GM23338 (cell line): Measurements from ENCODE around the gene PTMA. TPM values are rescaled to one million over a fixed set of nuclear protein-coding genes. Genes with fewer than 3 reads are reported as not detected.

ENCODE experiments used
- ATAC-seq: fragments of 200-7000 bp; cut with Tn5 transposase; 3 replicates; pipeline ENCODE4 v1.9.1; 2020
- DNase-seq: peaks from one replicate; pipeline ENCODE4 v3.0.0-alpha.2; 2015; ENCODE audit warnings: low spot score
- H2AFZ ChIP-seq: fragments of 200-600 bp; sonication (generic); 2 replicates; pipeline ENCODE4 v1.8.0; 2016; ENCODE audit warnings: antibody characterized with exemption, mild to moderate bottlenecking, moderate library complexity
- H3F3A ChIP-seq: fragments of 200-600 bp; sonication (generic); replicated peaks from 2 replicates; pipeline ENCODE4 v1.8.0; 2017; ENCODE audit warnings: antibody characterized with exemption, mixed run types, low read depth
- H3K27ac ChIP-seq: fragments of 200-600 bp; sonication (generic); 2 replicates; pipeline ENCODE4 v1.6.1; 2016; ENCODE audit warnings: low read depth
- H3K27me3 ChIP-seq: fragments of 200-600 bp; sonication (generic); 2 replicates; pipeline ENCODE4 v1.8.0; 2016; ENCODE audit warnings: mild to moderate bottlenecking, mixed run types, moderate library complexity; ENCODE audit not compliant: insufficient read depth
- H3K36me3 ChIP-seq: fragments of 200-600 bp; sonication (generic); 2 replicates; pipeline ENCODE4 v1.8.0; 2016; ENCODE audit warnings: mild to moderate bottlenecking; ENCODE audit not compliant: insufficient read depth
- H3K4me1 ChIP-seq: fragments of 200-600 bp; sonication (generic); 2 replicates; pipeline ENCODE4 v1.8.0; 2016; ENCODE audit warnings: mild to moderate bottlenecking, moderate library complexity; ENCODE audit not compliant: insufficient read depth
- H3K4me2 ChIP-seq: fragments of 200-600 bp; sonication (generic); 2 replicates; pipeline ENCODE4 v1.7.1; 2017; ENCODE audit warnings: mixed run types
- H3K4me3 ChIP-seq: fragments of 200-600 bp; sonication (generic); 2 replicates; pipeline ENCODE4 v1.6.1; 2016; ENCODE audit warnings: mixed run types
- H3K79me2 ChIP-seq: fragments of 200-600 bp; sonication (generic); replicated peaks from 2 replicates; pipeline ENCODE4 v1.8.0; 2017; ENCODE audit warnings: mild to moderate bottlenecking; ENCODE audit not compliant: insufficient read depth
- H3K9me2 ChIP-seq: fragments of 200-600 bp; sonication (generic); 2 replicates; pipeline ENCODE4 v1.8.0; 2017; ENCODE audit not compliant: insufficient read depth
- H4K20me1 ChIP-seq: fragments of 200-600 bp; sonication (generic); replicated peaks from 2 replicates; pipeline ENCODE4 v1.8.0; 2017; ENCODE audit warnings: mild to moderate bottlenecking; ENCODE audit not compliant: insufficient read depth
- H3K27ac Mint-ChIP-seq: 2 replicates; pipeline ENCODE4 v1.8.0; 2020; ENCODE audit warnings: inconsistent platforms, mild to moderate bottlenecking, moderate library complexity, mixed read lengths
- H3K27me3 Mint-ChIP-seq: 3 replicates; pipeline ENCODE4 v1.8.0; 2022; ENCODE audit warnings: low read depth, mild to moderate bottlenecking, moderate library complexity, mixed read lengths, inconsistent platforms; ENCODE audit not compliant: insufficient read depth, poor library complexity
- H3K36me3 Mint-ChIP-seq: 3 replicates; pipeline ENCODE4 v1.8.0; 2021; ENCODE audit warnings: low read depth, mild to moderate bottlenecking, inconsistent platforms, moderate library complexity, mixed read lengths
- H3K4me1 Mint-ChIP-seq: 3 replicates; pipeline ENCODE4 v1.8.0; 2020; ENCODE audit warnings: mild to moderate bottlenecking, inconsistent platforms, mixed read lengths
- H3K4me3 Mint-ChIP-seq: 3 replicates; pipeline ENCODE4 v1.8.0; 2021; ENCODE audit warnings: moderate library complexity, mild to moderate bottlenecking, inconsistent platforms, mixed read lengths
- H3K9me3 Mint-ChIP-seq: 3 replicates; pipeline ENCODE4 v1.8.0; 2020; ENCODE audit warnings: moderate library complexity, mild to moderate bottlenecking, inconsistent platforms, mixed read lengths
- CREB1 ChIP-seq: fragments of 250-450 bp; sonication (Bioruptor Pico); IDR thresholded peaks from 2 replicates; pipeline ENCODE4 v1.5.0; 2020; ENCODE audit warnings: low read depth, mild to moderate bottlenecking, moderate library complexity
- EZH2 ChIP-seq: fragments of 200-600 bp; sonication (generic); IDR thresholded peaks from one replicate; pipeline ENCODE4 v1.8.0; 2017; ENCODE audit warnings: antibody characterized with exemption, mild to moderate bottlenecking, low read depth; ENCODE audit not compliant: unreplicated experiment
- EZH2phosphoT487 ChIP-seq: fragments of 200-600 bp; sonication (generic); IDR thresholded peaks from one replicate; pipeline ENCODE4 v1.8.1; 2018; ENCODE audit warnings: antibody characterized with exemption; ENCODE audit not compliant: unreplicated experiment
- JUNB ChIP-seq: IDR thresholded peaks from one replicate; pipeline ENCODE4 v1.6.1; 2016; ENCODE audit warnings: antibody characterized with exemption; ENCODE audit not compliant: unreplicated experiment
- NANOG ChIP-seq: IDR thresholded peaks from 2 replicates; pipeline ENCODE4 v1.6.1; 2016; ENCODE audit warnings: antibody characterized with exemption, borderline replicate concordance
- POLR2AphosphoS5 ChIP-seq: IDR thresholded peaks from 2 replicates; pipeline ENCODE4 v1.6.1; 2016; ENCODE audit warnings: antibody characterized with exemption, low read depth
- STAT1 ChIP-seq: IDR thresholded peaks from one replicate; pipeline ENCODE4 v1.6.1; 2016; ENCODE audit warnings: antibody characterized with exemption; ENCODE audit not compliant: unreplicated experiment
- ZNF114 ChIP-seq: fragments of 250-450 bp; sonication (Bioruptor Pico); IDR thresholded peaks from 2 replicates; pipeline ENCODE4 v1.5.0; 2020; ENCODE audit warnings: mild to moderate bottlenecking, moderate library complexity
- ZNF331 ChIP-seq: fragments of 250-450 bp; sonication (Bioruptor Pico); IDR thresholded peaks from 2 replicates; pipeline ENCODE4 v1.5.0; 2020; ENCODE audit warnings: low read depth, mild to moderate bottlenecking, moderate library complexity
- polyA plus RNA-seq: library from polyadenylated mRNA; unstranded; fragments of >200 nt; fragmentation: Nextera tagmentation; extraction: Ambion mirVana; gene quantifications from 2 replicates; pipeline ENCODE4 v1.2.1, GENCODE V29; 2016
- total RNA-seq: library from RNA; depleted of rRNA; stranded (reverse); fragments of >200 nt; shearing (Covaris generic); gene quantifications from 2 replicates; pipeline ENCODE4 v1.2.3, GENCODE V29; 2014
- TF ChIP-seq, protein P1 (sequence below): IDR thresholded peaks from one replicate; pipeline ENCODE4 v1.6.1; 2018; ENCODE audit warnings: antibody characterized with exemption; ENCODE audit not compliant: unreplicated experiment
- TF ChIP-seq, protein P2 (sequence below): IDR thresholded peaks from 2 replicates; pipeline ENCODE4 v1.6.1; 2016; ENCODE audit warnings: antibody characterized with exemption
- TF ChIP-seq, protein P3 (sequence below), 2 experiments: fragments of 200-600 bp in 1 of 2; sonication (generic) in 1 of 2; conservative IDR thresholded peaks; 2 replicates each; pipeline versions ENCODE4 v1.5.1 to v1.6.1; 2016 to 2017; ENCODE audit warnings: antibody characterized with exemption in 2 of 2, low read depth in 2 of 2, mild to moderate bottlenecking in 2 of 2, moderate library complexity in 1 of 2
- TF ChIP-seq, protein P4 (sequence below): fragments of 250-450 bp; sonication (Bioruptor Pico); IDR thresholded peaks from 2 replicates; pipeline ENCODE4 v1.5.0; 2020; ENCODE audit warnings: mild to moderate bottlenecking, moderate library complexity

Gene PTMA
- total and polyA plus RNA-seq, 2 experiments from 2014 or later, result 1,861 to 8,990 TPM

DNA sequence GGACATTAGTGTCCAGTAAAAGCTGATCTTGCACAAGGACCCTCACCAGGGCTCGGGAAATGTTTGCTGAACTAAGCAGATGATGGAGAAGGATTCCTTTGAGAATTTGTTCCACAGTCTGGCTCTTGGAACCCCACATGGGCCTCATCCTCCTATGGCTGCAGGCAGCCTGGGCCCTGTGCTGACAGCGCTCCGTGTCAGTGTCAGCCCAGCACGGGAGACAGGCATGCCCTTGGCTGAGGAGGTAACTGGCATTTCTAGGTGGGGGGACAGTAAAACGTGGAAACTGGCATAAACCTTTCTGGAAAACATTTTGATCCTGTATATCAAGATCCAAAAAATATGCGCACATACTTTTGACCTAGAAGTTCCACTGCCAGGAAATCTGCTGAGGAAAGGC is 10.5 kb downstream of the PTMA start:
- H3K9me3 Mint-ChIP-seq, result 0 out of 3 replicates have a peak, but pooled peaks cover 3% of the 10 kb centered on the region
- no peaks in the 10 kb centered on the region for H3K79me2 ChIP-seq
- H3K27me3 ChIP-seq, result no peaks in the 10 kb centered on the region
- DNase-seq, result no peak
- H3K4me3 Mint-ChIP-seq, result no peak overlapping the region
- H3K27me3 Mint-ChIP-seq, result peaks cover 24% of the 10 kb centered on the region
- H2AFZ ChIP-seq, result no peak overlapping the region
- no peak overlapping the region for H3K4me3 ChIP-seq
- no peaks in the 10 kb centered on the region for H4K20me1 ChIP-seq
- H3K4me2 ChIP-seq, result no peak overlapping the region
- H3K9me2 ChIP-seq, result no peaks in the 10 kb centered on the region
- H3F3A ChIP-seq, result peaks cover 13% of the 10 kb centered on the region
- H3K36me3 ChIP-seq, result no peaks in the 10 kb centered on the region
- peaks cover 23% of the 10 kb centered on the region for H3K4me1 Mint-ChIP-seq
- TF ChIP-seq NANOG, result no peak
- TF ChIP-seq JUNB, result no peak
- TF ChIP-seq CREB1, result no peak
- TF ChIP-seq POLR2AphosphoS5, result no peak
- TF ChIP-seq, protein P1, sequence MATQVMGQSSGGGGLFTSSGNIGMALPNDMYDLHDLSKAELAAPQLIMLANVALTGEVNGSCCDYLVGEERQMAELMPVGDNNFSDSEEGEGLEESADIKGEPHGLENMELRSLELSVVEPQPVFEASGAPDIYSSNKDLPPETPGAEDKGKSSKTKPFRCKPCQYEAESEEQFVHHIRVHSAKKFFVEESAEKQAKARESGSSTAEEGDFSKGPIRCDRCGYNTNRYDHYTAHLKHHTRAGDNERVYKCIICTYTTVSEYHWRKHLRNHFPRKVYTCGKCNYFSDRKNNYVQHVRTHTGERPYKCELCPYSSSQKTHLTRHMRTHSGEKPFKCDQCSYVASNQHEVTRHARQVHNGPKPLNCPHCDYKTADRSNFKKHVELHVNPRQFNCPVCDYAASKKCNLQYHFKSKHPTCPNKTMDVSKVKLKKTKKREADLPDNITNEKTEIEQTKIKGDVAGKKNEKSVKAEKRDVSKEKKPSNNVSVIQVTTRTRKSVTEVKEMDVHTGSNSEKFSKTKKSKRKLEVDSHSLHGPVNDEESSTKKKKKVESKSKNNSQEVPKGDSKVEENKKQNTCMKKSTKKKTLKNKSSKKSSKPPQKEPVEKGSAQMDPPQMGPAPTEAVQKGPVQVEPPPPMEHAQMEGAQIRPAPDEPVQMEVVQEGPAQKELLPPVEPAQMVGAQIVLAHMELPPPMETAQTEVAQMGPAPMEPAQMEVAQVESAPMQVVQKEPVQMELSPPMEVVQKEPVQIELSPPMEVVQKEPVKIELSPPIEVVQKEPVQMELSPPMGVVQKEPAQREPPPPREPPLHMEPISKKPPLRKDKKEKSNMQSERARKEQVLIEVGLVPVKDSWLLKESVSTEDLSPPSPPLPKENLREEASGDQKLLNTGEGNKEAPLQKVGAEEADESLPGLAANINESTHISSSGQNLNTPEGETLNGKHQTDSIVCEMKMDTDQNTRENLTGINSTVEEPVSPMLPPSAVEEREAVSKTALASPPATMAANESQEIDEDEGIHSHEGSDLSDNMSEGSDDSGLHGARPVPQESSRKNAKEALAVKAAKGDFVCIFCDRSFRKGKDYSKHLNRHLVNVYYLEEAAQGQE, result no peak
- TF ChIP-seq, protein P2, sequence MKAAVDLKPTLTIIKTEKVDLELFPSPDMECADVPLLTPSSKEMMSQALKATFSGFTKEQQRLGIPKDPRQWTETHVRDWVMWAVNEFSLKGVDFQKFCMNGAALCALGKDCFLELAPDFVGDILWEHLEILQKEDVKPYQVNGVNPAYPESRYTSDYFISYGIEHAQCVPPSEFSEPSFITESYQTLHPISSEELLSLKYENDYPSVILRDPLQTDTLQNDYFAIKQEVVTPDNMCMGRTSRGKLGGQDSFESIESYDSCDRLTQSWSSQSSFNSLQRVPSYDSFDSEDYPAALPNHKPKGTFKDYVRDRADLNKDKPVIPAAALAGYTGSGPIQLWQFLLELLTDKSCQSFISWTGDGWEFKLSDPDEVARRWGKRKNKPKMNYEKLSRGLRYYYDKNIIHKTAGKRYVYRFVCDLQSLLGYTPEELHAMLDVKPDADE, result no peak
- no peak for TF ChIP-seq ZNF114 (CRISPR knock-in tag)
- TF ChIP-seq, protein P3, sequence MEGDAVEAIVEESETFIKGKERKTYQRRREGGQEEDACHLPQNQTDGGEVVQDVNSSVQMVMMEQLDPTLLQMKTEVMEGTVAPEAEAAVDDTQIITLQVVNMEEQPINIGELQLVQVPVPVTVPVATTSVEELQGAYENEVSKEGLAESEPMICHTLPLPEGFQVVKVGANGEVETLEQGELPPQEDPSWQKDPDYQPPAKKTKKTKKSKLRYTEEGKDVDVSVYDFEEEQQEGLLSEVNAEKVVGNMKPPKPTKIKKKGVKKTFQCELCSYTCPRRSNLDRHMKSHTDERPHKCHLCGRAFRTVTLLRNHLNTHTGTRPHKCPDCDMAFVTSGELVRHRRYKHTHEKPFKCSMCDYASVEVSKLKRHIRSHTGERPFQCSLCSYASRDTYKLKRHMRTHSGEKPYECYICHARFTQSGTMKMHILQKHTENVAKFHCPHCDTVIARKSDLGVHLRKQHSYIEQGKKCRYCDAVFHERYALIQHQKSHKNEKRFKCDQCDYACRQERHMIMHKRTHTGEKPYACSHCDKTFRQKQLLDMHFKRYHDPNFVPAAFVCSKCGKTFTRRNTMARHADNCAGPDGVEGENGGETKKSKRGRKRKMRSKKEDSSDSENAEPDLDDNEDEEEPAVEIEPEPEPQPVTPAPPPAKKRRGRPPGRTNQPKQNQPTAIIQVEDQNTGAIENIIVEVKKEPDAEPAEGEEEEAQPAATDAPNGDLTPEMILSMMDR (conservative IDR thresholded peaks at IDR 0.05; ENCODE audit: low read depth in 2 of 2), result no peak
- no peak for TF ChIP-seq EZH2
- TF ChIP-seq, protein P4, sequence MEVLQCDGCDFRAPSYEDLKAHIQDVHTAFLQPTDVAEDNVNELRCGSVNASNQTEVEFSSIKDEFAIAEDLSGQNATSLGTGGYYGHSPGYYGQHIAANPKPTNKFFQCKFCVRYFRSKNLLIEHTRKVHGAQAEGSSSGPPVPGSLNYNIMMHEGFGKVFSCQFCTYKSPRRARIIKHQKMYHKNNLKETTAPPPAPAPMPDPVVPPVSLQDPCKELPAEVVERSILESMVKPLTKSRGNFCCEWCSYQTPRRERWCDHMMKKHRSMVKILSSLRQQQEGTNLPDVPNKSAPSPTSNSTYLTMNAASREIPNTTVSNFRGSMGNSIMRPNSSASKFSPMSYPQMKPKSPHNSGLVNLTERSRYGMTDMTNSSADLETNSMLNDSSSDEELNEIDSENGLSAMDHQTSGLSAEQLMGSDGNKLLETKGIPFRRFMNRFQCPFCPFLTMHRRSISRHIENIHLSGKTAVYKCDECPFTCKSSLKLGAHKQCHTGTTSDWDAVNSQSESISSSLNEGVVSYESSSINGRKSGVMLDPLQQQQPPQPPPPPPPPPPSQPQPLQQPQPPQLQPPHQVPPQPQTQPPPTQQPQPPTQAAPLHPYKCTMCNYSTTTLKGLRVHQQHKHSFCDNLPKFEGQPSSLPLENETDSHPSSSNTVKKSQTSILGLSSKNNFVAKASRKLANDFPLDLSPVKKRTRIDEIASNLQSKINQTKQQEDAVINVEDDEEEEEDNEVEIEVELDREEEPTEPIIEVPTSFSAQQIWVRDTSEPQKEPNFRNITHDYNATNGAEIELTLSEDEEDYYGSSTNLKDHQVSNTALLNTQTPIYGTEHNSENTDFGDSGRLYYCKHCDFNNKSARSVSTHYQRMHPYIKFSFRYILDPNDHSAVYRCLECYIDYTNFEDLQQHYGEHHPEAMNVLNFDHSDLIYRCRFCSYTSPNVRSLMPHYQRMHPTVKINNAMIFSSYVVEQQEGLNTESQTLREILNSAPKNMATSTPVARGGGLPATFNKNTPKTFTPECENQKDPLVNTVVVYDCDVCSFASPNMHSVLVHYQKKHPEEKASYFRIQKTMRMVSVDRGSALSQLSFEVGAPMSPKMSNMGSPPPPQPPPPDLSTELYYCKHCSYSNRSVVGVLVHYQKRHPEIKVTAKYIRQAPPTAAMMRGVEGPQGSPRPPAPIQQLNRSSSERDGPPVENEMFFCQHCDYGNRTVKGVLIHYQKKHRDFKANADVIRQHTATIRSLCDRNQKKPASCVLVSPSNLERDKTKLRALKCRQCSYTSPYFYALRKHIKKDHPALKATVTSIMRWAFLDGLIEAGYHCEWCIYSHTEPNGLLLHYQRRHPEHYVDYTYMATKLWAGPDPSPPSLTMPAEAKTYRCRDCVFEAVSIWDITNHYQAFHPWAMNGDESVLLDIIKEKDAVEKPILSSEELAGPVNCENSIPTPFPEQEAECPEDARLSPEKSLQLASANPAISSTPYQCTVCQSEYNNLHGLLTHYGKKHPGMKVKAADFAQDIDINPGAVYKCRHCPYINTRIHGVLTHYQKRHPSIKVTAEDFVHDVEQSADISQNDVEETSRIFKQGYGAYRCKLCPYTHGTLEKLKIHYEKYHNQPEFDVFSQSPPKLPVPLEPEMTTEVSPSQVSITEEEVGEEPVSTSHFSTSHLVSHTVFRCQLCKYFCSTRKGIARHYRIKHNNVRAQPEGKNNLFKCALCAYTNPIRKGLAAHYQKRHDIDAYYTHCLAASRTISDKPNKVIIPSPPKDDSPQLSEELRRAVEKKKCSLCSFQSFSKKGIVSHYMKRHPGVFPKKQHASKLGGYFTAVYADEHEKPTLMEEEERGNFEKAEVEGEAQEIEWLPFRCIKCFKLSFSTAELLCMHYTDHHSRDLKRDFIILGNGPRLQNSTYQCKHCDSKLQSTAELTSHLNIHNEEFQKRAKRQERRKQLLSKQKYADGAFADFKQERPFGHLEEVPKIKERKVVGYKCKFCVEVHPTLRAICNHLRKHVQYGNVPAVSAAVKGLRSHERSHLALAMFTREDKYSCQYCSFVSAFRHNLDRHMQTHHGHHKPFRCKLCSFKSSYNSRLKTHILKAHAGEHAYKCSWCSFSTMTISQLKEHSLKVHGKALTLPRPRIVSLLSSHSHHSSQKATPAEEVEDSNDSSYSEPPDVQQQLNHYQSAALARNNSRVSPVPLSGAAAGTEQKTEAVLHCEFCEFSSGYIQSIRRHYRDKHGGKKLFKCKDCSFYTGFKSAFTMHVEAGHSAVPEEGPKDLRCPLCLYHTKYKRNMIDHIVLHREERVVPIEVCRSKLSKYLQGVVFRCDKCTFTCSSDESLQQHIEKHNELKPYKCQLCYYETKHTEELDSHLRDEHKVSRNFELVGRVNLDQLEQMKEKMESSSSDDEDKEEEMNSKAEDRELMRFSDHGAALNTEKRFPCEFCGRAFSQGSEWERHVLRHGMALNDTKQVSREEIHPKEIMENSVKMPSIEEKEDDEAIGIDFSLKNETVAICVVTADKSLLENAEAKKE, result no peak
- no peak for TF ChIP-seq STAT1
- TF ChIP-seq EZH2phosphoT487, result no peak
- TF ChIP-seq ZNF331 (CRISPR knock-in tag), result no peak
- H3K4me1 ChIP-seq, result peaks cover 11% of the 10 kb centered on the region; the same call in 1 of the 2 replicates
- H3K36me3 Mint-ChIP-seq, result peaks cover 11% of the 10 kb centered on the region; the same call in 2 of the 3 replicates
- no peak overlapping the region for H3K27ac Mint-ChIP-seq
- ATAC-seq, result no peak
- no peak overlapping the region for H3K27ac ChIP-seq
